Trophoblast cell (in vitro differentiated cells and primary cell): ENCODE results near the gene TMEM52.

ENCODE experiments used
- DNase-seq, 2 donors: peaks; one replicate each; pipeline ENCODE4 v3.0.0-alpha.2; 2016
- H2AFZ ChIP-seq: 2 replicates; pipeline ENCODE4 v1.6.1; 2013; ENCODE audit warnings: low read length, moderate library complexity, mild to moderate bottlenecking; ENCODE audit not compliant: insufficient read depth, poor library complexity
- H2AK5ac ChIP-seq: 2 replicates; pipeline ENCODE4 v1.6.1; 2013; ENCODE audit warnings: mild to moderate bottlenecking, low read length
- H2BK120ac ChIP-seq: 2 replicates; pipeline ENCODE4 v1.6.1; 2013; ENCODE audit warnings: low read length, mild to moderate bottlenecking, moderate library complexity; ENCODE audit not compliant: insufficient read depth, poor library complexity
- H2BK12ac ChIP-seq: 2 replicates; pipeline ENCODE4 v1.6.1; 2013; ENCODE audit warnings: mild to moderate bottlenecking, low read length, moderate library complexity
- H2BK5ac ChIP-seq: 2 replicates; pipeline ENCODE4 v1.6.1; 2013; ENCODE audit warnings: low read length, low read depth, moderate library complexity, mild to moderate bottlenecking; ENCODE audit not compliant: poor library complexity
- H3K14ac ChIP-seq: 2 replicates; pipeline ENCODE4 v1.6.1; 2013; ENCODE audit warnings: mild to moderate bottlenecking, low read length
- H3K18ac ChIP-seq: 2 replicates; pipeline ENCODE4 v1.6.1; 2013; ENCODE audit warnings: mild to moderate bottlenecking, low read length
- H3K23ac ChIP-seq: 2 replicates; pipeline ENCODE4 v1.6.1; 2013; ENCODE audit warnings: low read length
- H3K27ac ChIP-seq: 2 replicates; pipeline ENCODE4 v1.5.1; 2013; ENCODE audit warnings: low read depth, mild to moderate bottlenecking, inconsistent platforms, low read length, moderate library complexity
- H3K27me3 ChIP-seq: 2 replicates; pipeline ENCODE4 v1.6.1; 2013; ENCODE audit warnings: inconsistent platforms, mild to moderate bottlenecking, low read length, moderate library complexity; ENCODE audit not compliant: insufficient read depth
- H3K36me3 ChIP-seq, 2 experiments: 1 replicate in 1 of 2; 2 replicates in 1 of 2; pipeline ENCODE4 v1.6.1; 2013; ENCODE audit warnings: low read length in 2 of 2, mild to moderate bottlenecking in 2 of 2, moderate library complexity in 1 of 2; ENCODE audit not compliant: insufficient read depth in 2 of 2, control insufficient read depth in 1 of 2
- H3K4ac ChIP-seq: 2 replicates; pipeline ENCODE4 v1.6.1; 2013; ENCODE audit warnings: low read depth, mild to moderate bottlenecking, low read length, moderate library complexity
- H3K4me1 ChIP-seq, 2 experiments: 1 replicate in 1 of 2; 2 replicates in 1 of 2; pipeline ENCODE4 v1.6.1; 2013; ENCODE audit warnings: low read length in 2 of 2, mild to moderate bottlenecking in 2 of 2, moderate library complexity in 1 of 2; ENCODE audit not compliant: insufficient read depth in 2 of 2, control insufficient read depth in 1 of 2
- H3K4me2 ChIP-seq: 2 replicates; pipeline ENCODE4 v1.6.1; 2013; ENCODE audit warnings: inconsistent platforms, mild to moderate bottlenecking, low read length, moderate library complexity
- H3K4me3 ChIP-seq: 2 replicates; pipeline ENCODE4 v1.5.1; 2013; ENCODE audit warnings: mild to moderate bottlenecking, low read depth, low read length, inconsistent platforms
- H3K79me1 ChIP-seq: one replicate; pipeline ENCODE4 v1.6.1; 2013; ENCODE audit warnings: low read length
- H3K79me2 ChIP-seq: 2 replicates; pipeline ENCODE4 v1.6.1; 2013; ENCODE audit warnings: low read length, mild to moderate bottlenecking; ENCODE audit not compliant: control insufficient read depth, insufficient read depth, poor library complexity
- H3K9ac ChIP-seq: 2 replicates; pipeline ENCODE4 v1.6.1; 2013; ENCODE audit warnings: mild to moderate bottlenecking, low read length
- H3K9me3 ChIP-seq: 2 replicates; pipeline ENCODE4 v1.6.1; 2013; ENCODE audit warnings: low read depth, mild to moderate bottlenecking, control low read depth, inconsistent platforms, low read length; ENCODE audit not compliant: insufficient read depth
- H4K12ac ChIP-seq: 2 replicates; pipeline ENCODE4 v1.6.1; 2013; ENCODE audit warnings: low read depth, mild to moderate bottlenecking, low read length, moderate library complexity
- H4K8ac ChIP-seq: 2 replicates; pipeline ENCODE4 v1.6.1; 2013; ENCODE audit warnings: low read depth, mild to moderate bottlenecking, low read length, moderate library complexity
- H4K91ac ChIP-seq: one replicate; pipeline ENCODE4 v1.6.1; 2013; ENCODE audit warnings: low read depth, mild to moderate bottlenecking, low read length, moderate library complexity
- WGBS: extraction: QIAGEN DNeasy Blood & Tissue Kit; methylation state at CpG from one replicate; pipeline ENCODE4 v1.1.7; 2013; ENCODE audit warnings: missing lambda C conversion rate; ENCODE audit not compliant: insufficient read length, insufficient coverage; ENCODE audit errors: extremely low coverage; 5-methylcytosine and 5-hydroxymethylcytosine counted together

Gene TMEM52

GRCh38 chr1:1883092-1883873, 35.8 kb downstream of the TMEM52 start:
- no peak overlapping the region for H4K91ac ChIP-seq

GRCh38 chr1:1881727-1882126, 37.4 kb downstream of the TMEM52 start:
- H3K9ac ChIP-seq: no peak overlapping the region
- no peak overlapping the region for H3K4me2 ChIP-seq
- no peak overlapping the region for H3K18ac ChIP-seq
- H3K79me2 ChIP-seq: peaks cover 52% of the 10 kb centered on the region
- H3K14ac ChIP-seq: no peak overlapping the region
- H2BK12ac ChIP-seq: no peak overlapping the region
- DNase-seq: no peak
- H3K27ac ChIP-seq: no peak overlapping the region
- H3K9me3 ChIP-seq: no peaks in the 10 kb centered on the region
- no peak overlapping the region for H3K4me3 ChIP-seq
- no CpG with 5 or more reads among the region's 6 CpGs for WGBS
- peaks cover 3 to 7% of the 10 kb centered on the region in 2 experiments for H3K4me1 ChIP-seq
- H3K4ac ChIP-seq: peak overlapping the region; percentile 71
- no peak overlapping the region for H4K91ac ChIP-seq
- no peak overlapping the region for H3K23ac ChIP-seq
- H4K8ac ChIP-seq: no peak overlapping the region
- no peak overlapping the region for H4K12ac ChIP-seq
- H2BK5ac ChIP-seq: no peak overlapping the region
- H3K79me1 ChIP-seq: no peaks in the 10 kb centered on the region
- no peak overlapping the region for H2AK5ac ChIP-seq
- H2BK120ac ChIP-seq: no peak overlapping the region
- H3K36me3 ChIP-seq: peaks cover 8 to 13% of the 10 kb centered on the region in 2 experiments
- H3K27me3 ChIP-seq: no peaks in the 10 kb centered on the region
- no peak overlapping the region for H2AFZ ChIP-seq

More at GRCh38 chr1:1883092-1883873, 35.8 kb downstream of the TMEM52 start:
- Histone ChIP-seq H3K9me3 (no peaks in the 10 kb centered on the region), H3K79me1 (no peaks in the 10 kb centered on the region), H3K4me3 (no peak overlapping the region), H3K4me1 (peaks cover 3% of the 10 kb centered on the region in 2 experiments), H3K79me2 (peaks cover 53% of the 10 kb centered on the region), H3K36me3 (peaks cover 8 to 10% of the 10 kb centered on the region in 2 experiments), H4K8ac (no peak overlapping the region), H3K27me3 (no peaks in the 10 kb centered on the region), H2BK5ac (no peak overlapping the region), H2BK12ac (no peak overlapping the region), H4K12ac (no peak overlapping the region), H3K4ac (peak overlapping the region; percentile 96), H3K14ac (no peak overlapping the region), H3K4me2 (no peak overlapping the region), H3K18ac (no peak overlapping the region), H2AK5ac (no peak overlapping the region), H3K23ac (no peak overlapping the region), H3K27ac (no peak overlapping the region), H3K9ac (no peak overlapping the region), H2BK120ac (no peak overlapping the region), H2AFZ (no peak overlapping the region)
- DNase-seq: peak in 1 of 2 donors; percentile 56
- no CpG with 5 or more reads among the region's 4 CpGs for WGBS

GRCh38 chr1:1880617-1881312, 38.3 kb downstream of the TMEM52 start:
- no peak overlapping the region for H2BK5ac ChIP-seq
- H4K91ac ChIP-seq: no peak overlapping the region
- no peaks in the 10 kb centered on the region for H3K27me3 ChIP-seq
- no peak overlapping the region for H3K9ac ChIP-seq
- H3K4ac ChIP-seq: peak overlapping the region; percentile 71
- no peak overlapping the region for H3K18ac ChIP-seq
- no peak overlapping the region for H3K4me2 ChIP-seq
- peaks cover 14 to 22% of the 10 kb centered on the region in 2 experiments for H3K36me3 ChIP-seq
- H3K4me1 ChIP-seq: peaks cover 3 to 9% of the 10 kb centered on the region in 2 experiments
- H3K23ac ChIP-seq: no peak overlapping the region
- no peak overlapping the region for H3K4me3 ChIP-seq
- no CpG with 5 or more reads among the region's 13 CpGs for WGBS
- H4K12ac ChIP-seq: no peak overlapping the region
- no peak overlapping the region for H4K8ac ChIP-seq
- no peak for DNase-seq
- H3K14ac ChIP-seq: no peak overlapping the region
- H2BK12ac ChIP-seq: no peak overlapping the region
- no peak overlapping the region for H2BK120ac ChIP-seq
- H3K27ac ChIP-seq: no peak overlapping the region
- no peak overlapping the region for H2AFZ ChIP-seq
- peaks cover 54% of the 10 kb centered on the region for H3K79me2 ChIP-seq
- H2AK5ac ChIP-seq: no peak overlapping the region
- H3K9me3 ChIP-seq: no peaks in the 10 kb centered on the region
- no peaks in the 10 kb centered on the region for H3K79me1 ChIP-seq

GRCh38 chr1:1879942-1880341, 39.1 kb downstream of the TMEM52 start:
- Histone ChIP-seq H3K36me3 (peaks cover 19 to 29% of the 10 kb centered on the region in 2 experiments), H3K79me1 (no peaks in the 10 kb centered on the region), H2BK5ac (no peak overlapping the region), H3K9me3 (no peaks in the 10 kb centered on the region), H2AK5ac (no peak overlapping the region), H3K4me1 (peaks cover 3 to 9% of the 10 kb centered on the region in 2 experiments), H3K4me2 (no peak overlapping the region), H3K4ac (peak overlapping the region; percentile 97), H3K23ac (no peak overlapping the region), H3K9ac (no peak overlapping the region), H3K18ac (no peak overlapping the region), H4K12ac (no peak overlapping the region), H3K79me2 (peaks cover 61% of the 10 kb centered on the region), H3K27ac (no peak overlapping the region), H4K91ac (no peak overlapping the region), H2AFZ (no peak overlapping the region), H2BK120ac (no peak overlapping the region), H3K4me3 (no peak overlapping the region), H3K14ac (no peak overlapping the region), H4K8ac (no peak overlapping the region), H2BK12ac (no peak overlapping the region), H3K27me3 (no peaks in the 10 kb centered on the region)
- DNase-seq: no peak
- WGBS: no CpG with 5 or more reads among the region's 5 CpGs
